Measurements from ENCODE around the gene TRIO. TPM values are rescaled to one million over a fixed set of nuclear protein-coding genes. Genes with fewer than 3 reads are reported as not detected.

Gene TRIO
- total and polyA plus RNA-seq, 12 donors = 26.2 to 85.2 (median 61.9) TPM

DNA sequence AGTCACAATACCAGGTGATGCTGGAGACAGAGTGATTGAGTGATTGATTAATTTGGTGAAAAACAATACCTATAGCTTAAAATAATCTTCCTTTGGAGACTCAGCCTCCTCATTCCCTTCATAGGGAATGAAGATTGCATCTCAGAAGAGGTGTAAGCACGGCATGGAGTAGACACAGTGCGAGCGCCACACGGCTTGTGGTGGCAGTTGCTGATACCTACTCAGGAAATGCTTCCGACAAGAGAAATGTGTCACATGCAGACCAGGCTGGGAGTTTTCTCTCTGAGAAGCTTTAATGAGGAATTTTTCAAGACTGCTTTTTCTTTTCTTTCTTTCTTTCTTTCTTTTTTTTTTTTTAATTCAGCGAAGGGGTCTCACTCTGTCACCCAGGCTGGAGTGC, 226.6 kb downstream of the TRIO start:
- H3K4me1 ChIP-seq = peaks cover 0 to 16% (median 9%) of the 10 kb centered on the region in 9 donors
- intact Hi-C loops (cut with DNase I) = loop anchor here in 1 of 10 donors (10.0 kb wide), 1 partner anchor 275 kb away; no protein-coding TSS in a partner anchor
- no peaks in the 10 kb centered on the region for H3K9me3 ChIP-seq
- 85% methylated on average over 6 of the region's 6 CpGs for WGBS, 2 donors
- TF ChIP-seq, protein P1, sequence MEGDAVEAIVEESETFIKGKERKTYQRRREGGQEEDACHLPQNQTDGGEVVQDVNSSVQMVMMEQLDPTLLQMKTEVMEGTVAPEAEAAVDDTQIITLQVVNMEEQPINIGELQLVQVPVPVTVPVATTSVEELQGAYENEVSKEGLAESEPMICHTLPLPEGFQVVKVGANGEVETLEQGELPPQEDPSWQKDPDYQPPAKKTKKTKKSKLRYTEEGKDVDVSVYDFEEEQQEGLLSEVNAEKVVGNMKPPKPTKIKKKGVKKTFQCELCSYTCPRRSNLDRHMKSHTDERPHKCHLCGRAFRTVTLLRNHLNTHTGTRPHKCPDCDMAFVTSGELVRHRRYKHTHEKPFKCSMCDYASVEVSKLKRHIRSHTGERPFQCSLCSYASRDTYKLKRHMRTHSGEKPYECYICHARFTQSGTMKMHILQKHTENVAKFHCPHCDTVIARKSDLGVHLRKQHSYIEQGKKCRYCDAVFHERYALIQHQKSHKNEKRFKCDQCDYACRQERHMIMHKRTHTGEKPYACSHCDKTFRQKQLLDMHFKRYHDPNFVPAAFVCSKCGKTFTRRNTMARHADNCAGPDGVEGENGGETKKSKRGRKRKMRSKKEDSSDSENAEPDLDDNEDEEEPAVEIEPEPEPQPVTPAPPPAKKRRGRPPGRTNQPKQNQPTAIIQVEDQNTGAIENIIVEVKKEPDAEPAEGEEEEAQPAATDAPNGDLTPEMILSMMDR (IDR thresholded peaks at IDR 0.05) = no peak
- no peaks in the 10 kb centered on the region for H3K27me3 ChIP-seq
- ATAC-seq (no peak), DNase-seq (no peak)
- no peak overlapping the region for H3K27ac ChIP-seq
- H3K36me3 ChIP-seq = peaks cover 0 to 100% (median 54%) of the 10 kb centered on the region in 9 donors
- no peak overlapping the region for H3K4me3 ChIP-seq

GRCh38 chr5:14370386-14370785, 227.2 kb downstream of the TRIO start:
- Histone ChIP-seq H3K27ac (no peak overlapping the region), H3K9me3 (no peaks in the 10 kb centered on the region), H3K4me1 (peaks cover 0 to 16% (median 9%) of the 10 kb centered on the region in 9 donors), H3K27me3 (no peaks in the 10 kb centered on the region), H3K4me3 (no peak overlapping the region), H3K36me3 (peaks cover 0 to 100% (median 55%) of the 10 kb centered on the region in 9 donors)
- ATAC-seq (no peak), DNase-seq (no peak)
- intact Hi-C loops (cut with DNase I) = no loop called here
- TF ChIP-seq, protein P1 (IDR thresholded peaks at IDR 0.05) = no peak
- 85 to 86% methylated on average over 5 of the region's 5 CpGs for WGBS, 2 donors

DNA sequence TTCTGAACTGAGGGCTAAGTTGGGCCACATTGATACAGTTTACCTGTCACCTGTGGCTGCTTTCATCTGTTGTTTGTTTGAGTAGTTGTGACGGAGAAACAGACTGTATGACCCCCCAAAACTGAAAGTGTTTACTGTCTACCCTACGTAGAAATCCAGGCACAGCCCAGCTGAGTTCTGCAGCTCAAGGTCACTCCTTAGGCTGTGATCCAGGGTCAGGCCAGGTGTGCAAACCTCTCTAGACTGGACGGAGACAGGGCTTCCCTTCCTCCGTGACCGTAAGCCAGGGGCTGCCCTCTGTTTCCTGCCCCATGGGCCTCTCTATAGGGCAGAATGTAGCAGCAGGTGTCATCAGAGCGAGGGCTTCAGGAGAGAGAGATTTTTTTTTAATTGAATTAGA, 230.5 kb downstream of the TRIO start:
- TF ChIP-seq, protein P1 (IDR thresholded peaks at IDR 0.05) = no peak
- ATAC-seq (no peak), DNase-seq (no peak)
- Histone ChIP-seq H3K4me1 (peaks cover 0 to 3% (median 0%) of the 10 kb centered on the region in 9 donors), H3K27ac (no peak overlapping the region), H3K4me3 (no peak overlapping the region), H3K36me3 (peaks cover 0 to 100% (median 40%) of the 10 kb centered on the region in 9 donors), H3K9me3 (no peaks in the 10 kb centered on the region), H3K27me3 (no peaks in the 10 kb centered on the region)
- intact Hi-C loops (cut with DNase I) = no loop called here
- 65 to 76% methylated on average over 6 of the region's 6 CpGs for WGBS, 2 donors

- Histone ChIP-seq H3K9me3 (no peaks in the 10 kb centered on the region), H3K4me3 (no peak overlapping the region), H3K36me3 (peaks cover 0 to 100% (median 36%) of the 10 kb centered on the region in 9 donors), H3K4me1 (peaks cover 0 to 3% (median 0%) of the 10 kb centered on the region in 9 donors), H3K27me3 (no peaks in the 10 kb centered on the region), H3K27ac (no peak overlapping the region)
- ATAC-seq = no peak
- TF ChIP-seq, protein P1 (IDR thresholded peaks at IDR 0.05) = no peak
- intact Hi-C loops (cut with DNase I) = no loop called here
- DNase-seq = no peak
- 84 to 85% methylated on average over 8 of the region's 8 CpGs for WGBS, 2 donors
These were observed 231.0 kb downstream of the TRIO start for GRCh38 chr5:14374100-14374499.

Data from heart right ventricle (tissue), 16 donors.